Fibroblast of lung (primary cell): Measurements from ENCODE around the gene SLC22A9. TPM values are rescaled to one million over a fixed set of nuclear protein-coding genes. Genes with fewer than 3 reads are reported as not detected.

ENCODE experiments used
- DNase-seq, 2 donors: peaks; one replicate each; pipeline versions ENCODE4 v3.0.0 to v3.0.0-alpha.2; 2010; ENCODE audit warnings: low read depth in 2 of 2
- H2AFZ ChIP-seq: 2 replicates; pipeline ENCODE4 v1.5.1; 2012; ENCODE audit warnings: low read length, control low read depth, inconsistent platforms
- H3K27ac ChIP-seq: 2 replicates; pipeline ENCODE4 v1.5.1; 2011; ENCODE audit warnings: low read length, control low read depth; ENCODE audit not compliant: insufficient read depth
- H3K27me3 ChIP-seq: 2 replicates; pipeline ENCODE4 v1.5.1; 2011; ENCODE audit warnings: mild to moderate bottlenecking, low read length; ENCODE audit not compliant: control insufficient read depth, insufficient read depth
- H3K36me3 ChIP-seq: 2 replicates; pipeline ENCODE4 v1.5.1; 2011; ENCODE audit warnings: low read length; ENCODE audit not compliant: control insufficient read depth, insufficient read depth
- H3K4me1 ChIP-seq: 2 replicates; pipeline ENCODE4 v1.5.1; 2011; ENCODE audit warnings: low read length; ENCODE audit not compliant: control insufficient read depth, insufficient read depth; ENCODE audit errors: extremely low read depth
- H3K4me2 ChIP-seq: 2 replicates; pipeline ENCODE4 v1.5.1; 2011; ENCODE audit warnings: low read length, control low read depth; ENCODE audit not compliant: insufficient read depth; ENCODE audit errors: extremely low read depth
- H3K4me3 ChIP-seq, 4 experiments: fragments of 200-600 bp in 1 of 4; sonication (generic) in 1 of 4; replicated peaks in 1 of 4; 2 replicates each; pipeline ENCODE4 v1.5.1; 2011 to 2016; ENCODE audit warnings: low read length in 4 of 4, low read depth in 3 of 4, mild to moderate bottlenecking in 3 of 4, control low read depth in 2 of 4, inconsistent platforms in 1 of 4, mixed read lengths in 1 of 4; ENCODE audit not compliant: insufficient read depth in 1 of 4; ENCODE audit errors: control extremely low read depth in 1 of 4
- H3K79me2 ChIP-seq: 2 replicates; pipeline ENCODE4 v1.5.1; 2012; ENCODE audit warnings: mild to moderate bottlenecking, low read length, inconsistent platforms; ENCODE audit not compliant: control insufficient read depth, insufficient read depth
- H3K9ac ChIP-seq: 2 replicates; pipeline ENCODE4 v1.5.1; 2011; ENCODE audit warnings: mild to moderate bottlenecking, low read length, control low read depth; ENCODE audit not compliant: insufficient read depth
- H3K9me3 ChIP-seq: 2 replicates; pipeline ENCODE4 v1.5.1; 2012; ENCODE audit warnings: low read depth, low read length; ENCODE audit not compliant: control insufficient read depth, insufficient read depth
- H4K20me1 ChIP-seq: 2 replicates; pipeline ENCODE4 v1.5.1; 2011; ENCODE audit warnings: low read length; ENCODE audit not compliant: control insufficient read depth, insufficient read depth; ENCODE audit errors: extremely low read depth
- CTCF ChIP-seq, 2 donors: IDR thresholded peaks in 1 of 2; conservative IDR thresholded peaks in 1 of 2; 1 replicate in 1 of 2; 2 replicates in 1 of 2; pipeline ENCODE4 v1.5.1; 2011 to 2012; ENCODE audit warnings: low read length in 2 of 2, control low read depth in 1 of 2, inconsistent platforms in 1 of 2, low read depth in 1 of 2, mild to moderate bottlenecking in 1 of 2
- EZH2 ChIP-seq: IDR thresholded peaks from 2 replicates; pipeline ENCODE4 v1.5.1; 2012; ENCODE audit warnings: low read length, control low read depth, mild to moderate bottlenecking; ENCODE audit errors: missing control alignments
- polyA plus RNA-seq, 2 donors: library from polyadenylated mRNA; depleted of rRNA in 1 of 2; stranded (reverse) in 1 of 2; unstranded in 1 of 2; fragments of >200 nt; gene quantifications; 2 replicates each; pipeline ENCODE4 v1.2.1, GENCODE V29; 2011 to 2012; ENCODE audit warnings: missing spikeins in 1 of 2
- total RNA-seq: library from RNA; depleted of rRNA; stranded (reverse); fragments of >200 nt; gene quantifications from 2 replicates; pipeline ENCODE4 v1.2.1, GENCODE V29; 2014

The SLC22A9 gene
- total and polyA plus RNA-seq, 2 donors (not counting 1 experiment from before 2014, with no cell fraction given) = not detected

DNA sequence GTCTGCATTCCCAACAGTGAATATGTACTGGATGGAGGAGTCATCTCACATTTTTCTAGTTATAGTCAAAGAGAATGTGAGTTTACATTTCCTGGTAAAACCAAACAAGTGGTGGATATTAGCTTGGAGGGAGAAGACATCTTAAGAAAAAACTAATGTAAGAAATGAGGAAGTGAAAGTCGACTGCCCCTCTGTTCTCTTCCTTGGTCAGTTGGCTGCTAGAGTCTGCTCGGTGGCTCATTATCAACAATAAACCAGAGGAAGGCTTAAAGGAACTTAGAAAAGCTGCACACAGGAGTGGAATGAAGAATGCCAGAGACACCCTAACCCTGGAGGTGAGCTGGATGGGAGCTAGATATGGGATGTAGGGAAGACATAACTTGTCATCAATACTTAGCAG is 5.8 kb downstream of the SLC22A9 start:
- Histone ChIP-seq H3K27me3 (no peaks in the 10 kb centered on the region), H3K36me3 (no peaks in the 10 kb centered on the region), H3K9ac (no peak overlapping the region), H3K79me2 (no peaks in the 10 kb centered on the region), H4K20me1 (no peaks in the 10 kb centered on the region), H2AFZ (no peak overlapping the region), H3K4me2 (no peak overlapping the region), H3K9me3 (no peaks in the 10 kb centered on the region), H3K4me3 (no peak overlapping the region), H3K27ac (no peak overlapping the region), H3K4me1 (no peaks in the 10 kb centered on the region)
- TF ChIP-seq EZH2 (no peak), CTCF (conservative IDR thresholded peaks at IDR 0.05 in 1 of 2, IDR thresholded peaks at IDR 0.05 in 1 of 2; ENCODE audit: low read depth in 1 of 2, low read length in 2 of 2) (no peak)
- no peak for DNase-seq

- H3K4me1 ChIP-seq = no peaks in the 10 kb centered on the region
- TF ChIP-seq CTCF (conservative IDR thresholded peaks at IDR 0.05 in 1 of 2, IDR thresholded peaks at IDR 0.05 in 1 of 2; ENCODE audit: low read depth in 1 of 2, low read length in 2 of 2) = no peak
- no peak for TF ChIP-seq EZH2
- no peaks in the 10 kb centered on the region for H3K79me2 ChIP-seq
- no peak for DNase-seq
- H3K9me3 ChIP-seq = no peaks in the 10 kb centered on the region
- H3K4me2 ChIP-seq = no peak overlapping the region
- H3K4me3 ChIP-seq = no peak overlapping the region
- no peak overlapping the region for H2AFZ ChIP-seq
- no peak overlapping the region for H3K27ac ChIP-seq
- H3K27me3 ChIP-seq = no peaks in the 10 kb centered on the region
- no peak overlapping the region for H3K9ac ChIP-seq
- no peaks in the 10 kb centered on the region for H4K20me1 ChIP-seq
- no peaks in the 10 kb centered on the region for H3K36me3 ChIP-seq
Observed at GRCh38 chr11:63380130-63380529, 10.5 kb downstream of the SLC22A9 start.

DNA sequence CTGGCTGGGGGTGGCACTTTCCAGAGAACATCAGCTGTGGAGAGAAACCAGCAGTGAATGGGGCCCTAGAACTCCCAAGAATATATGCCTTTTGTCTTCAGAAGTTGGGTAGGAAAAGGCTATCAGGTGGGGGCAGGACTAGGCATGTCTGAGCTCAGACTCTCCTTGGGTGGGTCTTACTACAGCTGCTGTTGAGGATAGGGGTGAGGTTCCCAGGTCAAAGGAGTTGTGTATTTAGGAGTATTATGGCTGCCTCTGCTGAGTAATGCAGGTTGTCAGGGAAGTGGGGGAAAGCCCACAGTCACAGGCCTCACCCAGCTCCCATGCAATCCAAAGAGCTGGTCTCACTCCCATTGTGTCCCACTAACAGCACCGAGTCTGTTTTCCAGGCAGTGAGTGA is 26.1 kb downstream of the SLC22A9 start:
- TF ChIP-seq EZH2 (no peak), CTCF (conservative IDR thresholded peaks at IDR 0.05 in 1 of 2, IDR thresholded peaks at IDR 0.05 in 1 of 2; ENCODE audit: low read depth in 1 of 2, low read length in 2 of 2) (no peak)
- no peaks in the 10 kb centered on the region for H3K36me3 ChIP-seq
- no peaks in the 10 kb centered on the region for H3K79me2 ChIP-seq
- H3K27me3 ChIP-seq = no peaks in the 10 kb centered on the region
- no peaks in the 10 kb centered on the region for H4K20me1 ChIP-seq
- no peak overlapping the region for H3K27ac ChIP-seq
- H3K9ac ChIP-seq = no peak overlapping the region
- no peaks in the 10 kb centered on the region for H3K9me3 ChIP-seq
- no peaks in the 10 kb centered on the region for H3K4me1 ChIP-seq
- H2AFZ ChIP-seq = no peak overlapping the region
- no peak for DNase-seq
- no peak overlapping the region for H3K4me3 ChIP-seq
- H3K4me2 ChIP-seq = no peak overlapping the region
